Measurements from ENCODE around the gene PDCD2.

DNA sequence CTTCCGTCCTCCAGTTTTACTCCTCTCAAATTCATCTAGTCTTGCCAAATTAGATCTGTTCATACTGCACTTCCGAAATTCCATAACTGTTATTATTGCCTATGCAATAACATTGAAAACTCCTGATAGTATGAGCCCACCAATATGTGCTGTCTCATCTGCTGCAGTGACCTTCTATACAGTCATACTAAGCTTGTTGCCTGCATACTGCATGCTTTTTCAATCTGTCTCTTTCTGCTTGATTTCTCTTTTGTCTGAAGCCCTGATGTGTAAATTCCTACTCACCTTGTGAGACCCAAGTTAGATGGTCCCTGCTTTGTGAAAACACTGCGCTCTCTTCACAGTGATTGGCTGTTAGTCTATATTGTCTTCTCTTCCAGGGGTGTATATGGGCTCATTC is 29.1 kb downstream of the PDCD2 start:
- no peak for TF ChIP-seq POLR2A (IDR thresholded peaks at IDR 0.05)
- TF ChIP-seq, protein P1, sequence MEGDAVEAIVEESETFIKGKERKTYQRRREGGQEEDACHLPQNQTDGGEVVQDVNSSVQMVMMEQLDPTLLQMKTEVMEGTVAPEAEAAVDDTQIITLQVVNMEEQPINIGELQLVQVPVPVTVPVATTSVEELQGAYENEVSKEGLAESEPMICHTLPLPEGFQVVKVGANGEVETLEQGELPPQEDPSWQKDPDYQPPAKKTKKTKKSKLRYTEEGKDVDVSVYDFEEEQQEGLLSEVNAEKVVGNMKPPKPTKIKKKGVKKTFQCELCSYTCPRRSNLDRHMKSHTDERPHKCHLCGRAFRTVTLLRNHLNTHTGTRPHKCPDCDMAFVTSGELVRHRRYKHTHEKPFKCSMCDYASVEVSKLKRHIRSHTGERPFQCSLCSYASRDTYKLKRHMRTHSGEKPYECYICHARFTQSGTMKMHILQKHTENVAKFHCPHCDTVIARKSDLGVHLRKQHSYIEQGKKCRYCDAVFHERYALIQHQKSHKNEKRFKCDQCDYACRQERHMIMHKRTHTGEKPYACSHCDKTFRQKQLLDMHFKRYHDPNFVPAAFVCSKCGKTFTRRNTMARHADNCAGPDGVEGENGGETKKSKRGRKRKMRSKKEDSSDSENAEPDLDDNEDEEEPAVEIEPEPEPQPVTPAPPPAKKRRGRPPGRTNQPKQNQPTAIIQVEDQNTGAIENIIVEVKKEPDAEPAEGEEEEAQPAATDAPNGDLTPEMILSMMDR (IDR thresholded peaks at IDR 0.05) = no peak

All from uterus (tissue), 2 donors.